HCT116 (cell line): ENCODE data around the gene CREBBP. TPM values are rescaled to one million over a fixed set of nuclear protein-coding genes. Genes with fewer than 3 reads are reported as not detected.

Source experiments
- ATAC-seq: fragments of 200-7000 bp; cut with Tn5 transposase; 2 replicates; pipeline ENCODE4 v1.9.1; 2020; ENCODE audit warnings: mild to moderate bottlenecking, moderate library complexity
- BruUV-seq: library from RNA; stranded (reverse); fragments of 400-500 nt; replicated peaks from 2 replicates; lab custom pipeline; 2021; lab: Mats Ljungman, UMichigan
- CTCF ChIA-PET: fragments of 300-600 bp; sonication (Branson Sonifier 250); formaldehyde crosslinking; loops from one replicate; lab custom pipeline; 2021; ENCODE audit warnings: antibody characterized with exemption; lab: Charles Lee
- POLR2A ChIA-PET: fragments of 300-600, 350-600 bp; sonication (Branson Sonifier 250); formaldehyde crosslinking; loops from one replicate; lab custom pipeline; 2021; ENCODE audit warnings: antibody characterized with exemption; lab: Charles Lee
- RAD21 ChIA-PET, 2 experiments: fragments of 300-600 bp; sonication (Branson Sonifier 250); formaldehyde crosslinking; loops; one replicate each; lab custom pipeline; 2023; ENCODE audit warnings: low total read pairs in 2 of 2; ENCODE audit not compliant: uncharacterized antibody in 2 of 2, unreplicated experiment in 2 of 2, low non-redundant PET in 1 of 2; lab: Charles Lee
- DNase-seq: peaks from one replicate; pipeline ENCODE4 v3.0.0-alpha.2; 2010; ENCODE audit warnings: low read depth, low spot score
- H2AFZ ChIP-seq: fragments of 200-600 bp; shearing (Covaris generic), sonication (generic); 2 replicates; pipeline ENCODE4 v1.6.1; 2017; ENCODE audit warnings: low read depth, mixed run types, mixed read lengths, antibody characterized with exemption, low read length; ENCODE audit not compliant: poor library complexity, severe bottlenecking
- H3K27ac ChIP-seq: 2 replicates; pipeline ENCODE4 v1.5.1; 2012; ENCODE audit warnings: low read depth, low read length
- H3K27me3 ChIP-seq: fragments of 200-600 bp; sonication (generic); 2 replicates; pipeline ENCODE4 v1.6.1; 2016; ENCODE audit warnings: mixed run types, low read length, mixed read lengths; ENCODE audit not compliant: insufficient read depth
- H3K36me3 ChIP-seq, 2 experiments: fragments of 200-500 bp in 1 of 2; fragments of 200-600 bp in 1 of 2; sonication (Bioruptor generic) in 1 of 2; sonication (generic) in 1 of 2; 2 replicates each; pipeline versions ENCODE4 v1.5.1 to v1.6.1; 2014 to 2016; ENCODE audit warnings: low read length in 2 of 2, inconsistent platforms in 1 of 2, mixed read lengths in 1 of 2, mixed run types in 1 of 2; ENCODE audit not compliant: insufficient read depth in 2 of 2, control insufficient read depth in 1 of 2
- H3K4me1 ChIP-seq, 2 experiments: fragments of 200-600 bp in 1 of 2; sonication (generic) in 1 of 2; 2 replicates each; pipeline versions ENCODE4 v1.5.1 to v1.6.1; 2012 to 2017; ENCODE audit warnings: low read length in 2 of 2, inconsistent platforms in 1 of 2, mild to moderate bottlenecking in 1 of 2, mixed read lengths in 1 of 2, mixed run types in 1 of 2, moderate library complexity in 1 of 2; ENCODE audit not compliant: insufficient read depth in 2 of 2, control insufficient read depth in 1 of 2
- H3K4me2 ChIP-seq: fragments of 200-600 bp; sonication (generic); 2 replicates; pipeline ENCODE4 v1.6.1; 2017; ENCODE audit warnings: mixed run types, low read length, mixed read lengths
- H3K4me3 ChIP-seq, 2 experiments: fragments of 200-600 bp in 1 of 2; sonication (generic) in 1 of 2; replicated peaks in 1 of 2; 2 replicates each; pipeline ENCODE4 v1.5.1; 2011 to 2016; ENCODE audit warnings: low read length in 2 of 2, control low read depth in 1 of 2, low read depth in 1 of 2, mild to moderate bottlenecking in 1 of 2, mixed read lengths in 1 of 2, mixed run types in 1 of 2
- H3K79me2 ChIP-seq: fragments of 200-600 bp; sonication (generic); 2 replicates; pipeline ENCODE4 v1.6.1; 2017; ENCODE audit warnings: mild to moderate bottlenecking, mixed run types, low read length, moderate library complexity, mixed read lengths; ENCODE audit not compliant: insufficient read depth
- H3K9ac ChIP-seq: fragments of 200-600 bp; sonication (generic); 2 replicates; pipeline ENCODE4 v1.6.1; 2016; ENCODE audit warnings: low read length, mixed read lengths
- H3K9me2 ChIP-seq: fragments of 200-600 bp; sonication (generic), shearing (Covaris generic); 2 replicates; pipeline ENCODE4 v1.6.1; 2017; ENCODE audit warnings: mixed run types, mild to moderate bottlenecking, moderate library complexity; ENCODE audit not compliant: insufficient read depth
- H3K9me3 ChIP-seq, 2 experiments: fragments of 200-500 bp in 1 of 2; fragments of 200-600 bp in 1 of 2; sonication (Bioruptor generic) in 1 of 2; sonication (generic) in 1 of 2; 2 replicates each; pipeline ENCODE4 v1.6.1; 2014 to 2017; ENCODE audit warnings: low read length in 2 of 2, mixed read lengths in 2 of 2, inconsistent platforms in 1 of 2, low read depth in 1 of 2, mild to moderate bottlenecking in 1 of 2, mixed run types in 1 of 2, moderate library complexity in 1 of 2; ENCODE audit not compliant: control insufficient read depth in 1 of 2, insufficient read depth in 1 of 2
- H4K20me1 ChIP-seq: fragments of 200-600 bp; sonication (generic), shearing (Covaris generic); 2 replicates; pipeline ENCODE4 v1.6.1; 2017; ENCODE audit warnings: mixed run types, mild to moderate bottlenecking, moderate library complexity; ENCODE audit not compliant: insufficient read depth
- CBX3 ChIP-seq: IDR thresholded peaks from 2 replicates; pipeline ENCODE4 v1.6.1; 2012; ENCODE audit warnings: low read depth
- CEBPB ChIP-seq: IDR thresholded peaks from 2 replicates; pipeline ENCODE4 v1.6.1; 2012; ENCODE audit warnings: low read depth
- EGR1 ChIP-seq: IDR thresholded peaks from 2 replicates; pipeline ENCODE4 v1.6.1; 2012; ENCODE audit warnings: low read depth
- ELF1 ChIP-seq: IDR thresholded peaks from 2 replicates; pipeline ENCODE4 v1.6.1; 2012; ENCODE audit warnings: low read depth, borderline replicate concordance
- EZH2 ChIP-seq: fragments of 200-600 bp; sonication (generic); IDR thresholded peaks from 2 replicates; pipeline ENCODE4 v1.6.1; 2017; ENCODE audit warnings: antibody characterized with exemption, mixed run types
- EZH2phosphoT487 ChIP-seq: fragments of 200-600 bp; IDR thresholded peaks from 2 replicates; pipeline ENCODE4 v1.6.1; 2018; ENCODE audit warnings: antibody characterized with exemption, borderline replicate concordance
- FOSL1 ChIP-seq: IDR thresholded peaks from 2 replicates; pipeline ENCODE4 v1.6.1; 2012; ENCODE audit warnings: low read depth
- JUND ChIP-seq: IDR thresholded peaks from 2 replicates; pipeline ENCODE4 v1.6.1; 2012
- POLR2A ChIP-seq: IDR thresholded peaks from 2 replicates; pipeline ENCODE4 v1.7.0; 2011; ENCODE audit warnings: borderline replicate concordance; ENCODE audit not compliant: insufficient read depth, insufficient read length; ENCODE audit errors: extremely low read depth
- RAD21 ChIP-seq: IDR thresholded peaks from 2 replicates; pipeline ENCODE4 v1.6.1; 2012; ENCODE audit warnings: low read depth, mild to moderate bottlenecking
- SIN3A ChIP-seq: IDR thresholded peaks from 2 replicates; pipeline ENCODE4 v1.6.1; 2012; ENCODE audit warnings: low read depth
- SP1 ChIP-seq: IDR thresholded peaks from 2 replicates; pipeline ENCODE4 v1.6.1; 2012; ENCODE audit warnings: low read depth
- SRF ChIP-seq: IDR thresholded peaks from 2 replicates; pipeline ENCODE4 v1.6.1; 2012; ENCODE audit warnings: low read depth
- TCF7L2 ChIP-seq: IDR thresholded peaks from 2 replicates; pipeline ENCODE4 v1.7.0; 2011; ENCODE audit warnings: borderline replicate concordance, inconsistent platforms; ENCODE audit not compliant: insufficient read depth, insufficient read length; ENCODE audit errors: extremely low read depth
- YY1 ChIP-seq: IDR thresholded peaks from 2 replicates; pipeline ENCODE4 v1.6.1; 2011; ENCODE audit warnings: low read length, low read depth, moderate library complexity, mild to moderate bottlenecking; ENCODE audit not compliant: insufficient replicate concordance; ENCODE audit errors: extremely low read depth
- ZFX ChIP-seq: fragments of 450-650 bp; IDR thresholded peaks from 2 replicates; pipeline ENCODE4 v1.6.1; 2017
- ZNF274 ChIP-seq: fragments of 200-500 bp; sonication (Bioruptor generic); IDR thresholded peaks from 2 replicates; pipeline ENCODE4 v1.6.1; 2014; ENCODE audit warnings: mild to moderate bottlenecking, low read depth, low read length, inconsistent platforms
- intact Hi-C: fragments of 100-400 bp; cut with micrococcal nuclease; formaldehyde crosslinking; loops from 2 replicates; pipeline ENCODE4 v1.10.0; 2022
- total RNA-seq: library from RNA; stranded (reverse); gene quantifications from one replicate; pipeline ENCODE4 v1.2.1, GENCODE V29; 2021; ENCODE audit not compliant: unreplicated experiment
- TF ChIP-seq, protein P1 (sequence below): IDR thresholded peaks from 2 replicates; pipeline ENCODE4 v1.6.1; 2012; ENCODE audit warnings: low read depth
- TF ChIP-seq, protein P2 (sequence below): IDR thresholded peaks from 2 replicates; pipeline ENCODE4 v1.6.1; 2012

CREBBP gene
- total RNA-seq, 1 experiment from 2014 or later: 42.7 TPM

DNA sequence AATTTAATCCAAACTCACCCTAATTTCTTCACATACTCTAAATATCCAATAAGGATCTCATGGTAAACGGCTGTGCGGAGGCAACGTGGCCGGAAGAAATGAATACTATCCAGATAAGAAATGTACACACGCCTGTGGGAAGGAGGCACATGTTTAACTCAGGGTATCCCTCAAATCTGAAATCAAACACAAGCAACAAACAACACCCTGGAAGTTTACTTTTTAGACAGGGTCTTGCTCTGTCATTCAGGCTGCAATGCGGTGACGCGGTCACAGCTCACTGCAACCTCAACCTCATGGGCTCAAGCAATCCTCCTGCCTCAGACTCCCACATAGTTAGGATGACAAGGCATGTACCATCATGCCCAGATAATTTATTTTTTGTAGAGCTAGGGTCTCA lies 142.0 kb downstream of the CREBBP start:
- ATAC-seq: no peak
- no peaks in the 10 kb centered on the region for H3K4me1 ChIP-seq
- TF ChIP-seq POLR2A (no peak), CBX3 (no peak), ZFX (no peak), SIN3A (no peak), EZH2 (no peak), CEBPB (no peak), FOSL1 (no peak)
- TF ChIP-seq, all 23 proteins: peak for 0
- H3K27ac ChIP-seq: no peak overlapping the region
- H3K36me3 ChIP-seq: peaks cover 29 to 35% of the 10 kb centered on the region in 2 experiments; a peak in 3 of 4 replicates
- ChIA-PET CTCF (no interaction called here), RAD21 (no interaction called here), POLR2A (no interaction called here)
- intact Hi-C loops: no loop called here
- no peaks in the 10 kb centered on the region for H3K9me3 ChIP-seq
- no peak for DNase-seq
- no TSS peak for BruUV-seq
- no peak overlapping the region for H2AFZ ChIP-seq
- no peak overlapping the region for H3K4me3 ChIP-seq
- no peaks in the 10 kb centered on the region for H3K9me2 ChIP-seq
- no peaks in the 10 kb centered on the region for H3K79me2 ChIP-seq
- H3K27me3 ChIP-seq: no peaks in the 10 kb centered on the region
- H4K20me1 ChIP-seq: no peaks in the 10 kb centered on the region
- H3K4me2 ChIP-seq: no peak overlapping the region
- no peak overlapping the region for H3K9ac ChIP-seq

- Histone ChIP-seq H3K27me3 (no peaks in the 10 kb centered on the region), H2AFZ (no peak overlapping the region), H3K9ac (no peak overlapping the region), H3K4me2 (no peak overlapping the region), H3K4me1 (no peaks in the 10 kb centered on the region), H3K27ac (no peak overlapping the region), H3K9me3 (no peaks in the 10 kb centered on the region), H3K9me2 (no peaks in the 10 kb centered on the region), H3K36me3 (peaks cover 28 to 35% of the 10 kb centered on the region in 2 experiments; a peak in 3 of 4 replicates), H4K20me1 (no peaks in the 10 kb centered on the region), H3K79me2 (no peaks in the 10 kb centered on the region), H3K4me3 (no peak overlapping the region)
- no TSS peak for BruUV-seq
- no peak for DNase-seq
- ChIA-PET POLR2A (no interaction called here), RAD21 (no interaction called here), CTCF (no interaction called here)
- intact Hi-C loops: no loop called here
- no peak for ATAC-seq
- TF ChIP-seq EZH2phosphoT487 (no peak), ZNF274 (no peak), CBX3 (no peak), YY1 (no peak), SIN3A (no peak), JUND (no peak), EGR1 (no peak), SP1 (no peak), EZH2 (no peak), RAD21 (no peak), ZFX (no peak), SRF (no peak), ELF1 (no peak), TCF7L2 (no peak)
- TF ChIP-seq, protein P1, sequence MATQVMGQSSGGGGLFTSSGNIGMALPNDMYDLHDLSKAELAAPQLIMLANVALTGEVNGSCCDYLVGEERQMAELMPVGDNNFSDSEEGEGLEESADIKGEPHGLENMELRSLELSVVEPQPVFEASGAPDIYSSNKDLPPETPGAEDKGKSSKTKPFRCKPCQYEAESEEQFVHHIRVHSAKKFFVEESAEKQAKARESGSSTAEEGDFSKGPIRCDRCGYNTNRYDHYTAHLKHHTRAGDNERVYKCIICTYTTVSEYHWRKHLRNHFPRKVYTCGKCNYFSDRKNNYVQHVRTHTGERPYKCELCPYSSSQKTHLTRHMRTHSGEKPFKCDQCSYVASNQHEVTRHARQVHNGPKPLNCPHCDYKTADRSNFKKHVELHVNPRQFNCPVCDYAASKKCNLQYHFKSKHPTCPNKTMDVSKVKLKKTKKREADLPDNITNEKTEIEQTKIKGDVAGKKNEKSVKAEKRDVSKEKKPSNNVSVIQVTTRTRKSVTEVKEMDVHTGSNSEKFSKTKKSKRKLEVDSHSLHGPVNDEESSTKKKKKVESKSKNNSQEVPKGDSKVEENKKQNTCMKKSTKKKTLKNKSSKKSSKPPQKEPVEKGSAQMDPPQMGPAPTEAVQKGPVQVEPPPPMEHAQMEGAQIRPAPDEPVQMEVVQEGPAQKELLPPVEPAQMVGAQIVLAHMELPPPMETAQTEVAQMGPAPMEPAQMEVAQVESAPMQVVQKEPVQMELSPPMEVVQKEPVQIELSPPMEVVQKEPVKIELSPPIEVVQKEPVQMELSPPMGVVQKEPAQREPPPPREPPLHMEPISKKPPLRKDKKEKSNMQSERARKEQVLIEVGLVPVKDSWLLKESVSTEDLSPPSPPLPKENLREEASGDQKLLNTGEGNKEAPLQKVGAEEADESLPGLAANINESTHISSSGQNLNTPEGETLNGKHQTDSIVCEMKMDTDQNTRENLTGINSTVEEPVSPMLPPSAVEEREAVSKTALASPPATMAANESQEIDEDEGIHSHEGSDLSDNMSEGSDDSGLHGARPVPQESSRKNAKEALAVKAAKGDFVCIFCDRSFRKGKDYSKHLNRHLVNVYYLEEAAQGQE: no peak
- TF ChIP-seq, protein P2, sequence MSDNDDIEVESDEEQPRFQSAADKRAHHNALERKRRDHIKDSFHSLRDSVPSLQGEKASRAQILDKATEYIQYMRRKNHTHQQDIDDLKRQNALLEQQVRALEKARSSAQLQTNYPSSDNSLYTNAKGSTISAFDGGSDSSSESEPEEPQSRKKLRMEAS: no peak
These were observed 142.4 kb downstream of the CREBBP start for GRCh38 chr16:3738128-3738527.
